ENCODE measurements around the gene ZCCHC9. TPM values are rescaled to one million over a fixed set of nuclear protein-coding genes. Genes with fewer than 3 reads are reported as not detected.

ZCCHC9 gene
- total RNA-seq, 1 experiment from 2014 or later, result 16.5 TPM

- no peak for DNase-seq (ENCODE audit: low spot score)
- POLR2A ChIA-PET (ENCODE audit: low non-redundant PET), result no interaction called here
- CTCF ChIA-PET, result no interaction called here
- BruUV-seq (replicated peaks), result no TSS peak
- Histone ChIP-seq H3K27me3 (replicated peaks; ENCODE audit: insufficient read depth, low read depth, low read length, poor library complexity) (no peaks in the 10 kb centered on the region), H3K4me3 (ENCODE audit: low read depth, low read length, poor library complexity, severe bottlenecking) (no peak overlapping the region), H3K4me1 (ENCODE audit: insufficient read depth, low read length, poor library complexity, severe bottlenecking) (no peaks in the 10 kb centered on the region), H3K27ac (ENCODE audit: low read depth, low read length, poor library complexity, severe bottlenecking) (no peak overlapping the region), H3K9me3 (ENCODE audit: low read depth, low read length, poor library complexity, severe bottlenecking) (no peaks in the 10 kb centered on the region), H3K36me3 (ENCODE audit: insufficient read depth, low read length, poor library complexity, severe bottlenecking) (no peaks in the 10 kb centered on the region)
- intact Hi-C loops (cut with micrococcal nuclease; ENCODE audit: unreplicated experiment), result no loop called here
- TF ChIP-seq EZH2 (IDR thresholded peaks at IDR 0.05; ENCODE audit: borderline replicate concordance, low read depth, low read length, poor library complexity, severe bottlenecking), result no peak
- TF ChIP-seq CTCF (conservative IDR thresholded peaks at IDR 0.05; ENCODE audit: low read depth, low read length), result no peak
These were observed 59.3 kb downstream of the ZCCHC9 start for GRCh38 chr5:81360640-81361039.

- no TSS peak for BruUV-seq (replicated peaks)
- H3K4me3 ChIP-seq (ENCODE audit: low read depth, low read length, poor library complexity, severe bottlenecking), result no peak overlapping the region
- CTCF ChIA-PET, result no interaction called here
- no peak for DNase-seq (ENCODE audit: low spot score)
- POLR2A ChIA-PET (ENCODE audit: low non-redundant PET), result no interaction called here
- H3K27me3 ChIP-seq (replicated peaks; ENCODE audit: insufficient read depth, low read depth, low read length, poor library complexity), result no peaks in the 10 kb centered on the region
- intact Hi-C loops (cut with micrococcal nuclease; ENCODE audit: unreplicated experiment), result no loop called here
- H3K27ac ChIP-seq (ENCODE audit: low read depth, low read length, poor library complexity, severe bottlenecking), result no peak overlapping the region
- TF ChIP-seq EZH2 (IDR thresholded peaks at IDR 0.05; ENCODE audit: borderline replicate concordance, low read depth, low read length, poor library complexity, severe bottlenecking) (no peak), CTCF (conservative IDR thresholded peaks at IDR 0.05; ENCODE audit: low read depth, low read length) (no peak)
- H3K9me3 ChIP-seq (ENCODE audit: low read depth, low read length, poor library complexity, severe bottlenecking), result no peaks in the 10 kb centered on the region
- H3K4me1 ChIP-seq (ENCODE audit: insufficient read depth, low read length, poor library complexity, severe bottlenecking), result no peaks in the 10 kb centered on the region
- H3K36me3 ChIP-seq (ENCODE audit: insufficient read depth, low read length, poor library complexity, severe bottlenecking), result no peaks in the 10 kb centered on the region
These were observed 60.2 kb downstream of the ZCCHC9 start for GRCh38 chr5:81361600-81361999.

Other genes starting within 250 kb of the ZCCHC9 start
- not detected in 2 replicates for gene CKMT2, start 68.3 kb upstream of the ZCCHC9 start, total RNA-seq (2021)
- not detected in 2 replicates for gene ACOT12, start 92.5 kb downstream of the ZCCHC9 start, total RNA-seq (2021)